ENCODE data around the gene NUTM2B.
"Not testable (repeated sequence)": the region's sequence is repeated elsewhere in the genome, so short reads cannot be mapped to it uniquely, and the experiment has no call there.

The NUTM2B gene

GRCh38 chr10:79702927-79703326 lies at the start of gene NUTM2B:
NUTM2B (plus strand) TSS chr10:79703227; CDS start chr10:79703610, 383 bp downstream.
- H3K4me3 ChIP-seq (ENCODE audit: low read length); DNase-seq (ENCODE audit: low read depth): not testable (repeated sequence)

- DNase-seq (ENCODE audit: low read depth): not testable (repeated sequence)
Measured at GRCh38 chr10:79663287-79663686, 39.7 kb upstream of the NUTM2B start.

GRCh38 chr10:79664686-79665085 lies 38.3 kb upstream of the NUTM2B start:
- not testable (repeated sequence) for DNase-seq (ENCODE audit: low read depth)

More at GRCh38 chr10:79663287-79663686, 39.7 kb upstream of the NUTM2B start:
- not testable (repeated sequence) for H3K4me3 ChIP-seq (ENCODE audit: low read length)

GRCh38 chr10:79669248-79669788 lies 33.7 kb upstream of the NUTM2B start:
- not testable (repeated sequence) for DNase-seq (ENCODE audit: low read depth); H3K4me3 ChIP-seq (ENCODE audit: low read length)

More at GRCh38 chr10:79664686-79665085, 38.3 kb upstream of the NUTM2B start:
- H3K4me3 ChIP-seq (ENCODE audit: low read length): not testable (repeated sequence)

- not testable (repeated sequence) for DNase-seq (ENCODE audit: low read depth)
Measured at GRCh38 chr10:79674878-79675277, 28.1 kb upstream of the NUTM2B start.

GRCh38 chr10:79683026-79683883 lies 19.8 kb upstream of the NUTM2B start:
- not testable (repeated sequence) for H3K4me3 ChIP-seq (ENCODE audit: low read length); DNase-seq (ENCODE audit: low read depth)

More at GRCh38 chr10:79674878-79675277, 28.1 kb upstream of the NUTM2B start:
- not testable (repeated sequence) for H3K4me3 ChIP-seq (ENCODE audit: low read length)

- H3K4me3 ChIP-seq (ENCODE audit: low read length); DNase-seq (ENCODE audit: low read depth): not testable (repeated sequence)
Measured at GRCh38 chr10:79683884-79684720, 18.9 kb upstream of the NUTM2B start.

- not testable (repeated sequence) for H3K4me3 ChIP-seq (ENCODE audit: low read length); DNase-seq (ENCODE audit: low read depth)
Measured at GRCh38 chr10:79685044-79685685, 17.9 kb upstream of the NUTM2B start.

GRCh38 chr10:79686595-79686994 lies 16.4 kb upstream of the NUTM2B start:
- H3K4me3 ChIP-seq (ENCODE audit: low read length); DNase-seq (ENCODE audit: low read depth): not testable (repeated sequence)

- H3K4me3 ChIP-seq (ENCODE audit: low read length); DNase-seq (ENCODE audit: low read depth): not testable (repeated sequence)
Measured at GRCh38 chr10:79687406-79688150, 15.4 kb upstream of the NUTM2B start.

- DNase-seq (ENCODE audit: low read depth); H3K4me3 ChIP-seq (ENCODE audit: low read length): not testable (repeated sequence)
Measured at GRCh38 chr10:79688798-79689197, 14.2 kb upstream of the NUTM2B start.

- DNase-seq (ENCODE audit: low read depth); H3K4me3 ChIP-seq (ENCODE audit: low read length): not testable (repeated sequence)
Measured at GRCh38 chr10:79696596-79696995, 6.4 kb upstream of the NUTM2B start.

- not testable (repeated sequence) for DNase-seq (ENCODE audit: low read depth); H3K4me3 ChIP-seq (ENCODE audit: low read length)
Measured at GRCh38 chr10:79697141-79697540, 5.9 kb upstream of the NUTM2B start.

- DNase-seq (ENCODE audit: low read depth); H3K4me3 ChIP-seq (ENCODE audit: low read length): not testable (repeated sequence)
Measured at GRCh38 chr10:79700381-79700944, 2.6 kb upstream of the NUTM2B start.

- not testable (repeated sequence) for H3K4me3 ChIP-seq (ENCODE audit: low read length); DNase-seq (ENCODE audit: low read depth)
Measured at GRCh38 chr10:79707017-79707416, 4.0 kb downstream of the NUTM2B start.

- not testable (repeated sequence) for H3K4me3 ChIP-seq (ENCODE audit: low read length); DNase-seq (ENCODE audit: low read depth)
Measured at GRCh38 chr10:79714976-79715375, 11.9 kb downstream of the NUTM2B start.

GRCh38 chr10:79716917-79717579 lies 14.0 kb downstream of the NUTM2B start:
- H3K4me3 ChIP-seq (ENCODE audit: low read length); DNase-seq (ENCODE audit: low read depth): not testable (repeated sequence)

- not testable (repeated sequence) for DNase-seq (ENCODE audit: low read depth); H3K4me3 ChIP-seq (ENCODE audit: low read length)
Measured at GRCh38 chr10:79720000-79720399, 17.0 kb downstream of the NUTM2B start.
